Liver (tissue), 3 donors: ENCODE measurements around the gene RNF4.

Experiments
- ATF3 ChIP-seq: IDR thresholded peaks from 2 replicates; pipeline ENCODE4 v1.6.1; 2016; ENCODE audit warnings: antibody characterized with exemption
- CTCF ChIP-seq: fragments of 150-350 bp; IDR thresholded peaks from 2 replicates; pipeline ENCODE4 v1.5.1; 2017; ENCODE audit warnings: improper control_type of control experiment, low read depth, low read length; ENCODE audit not compliant: missing input control
- EGR1 ChIP-seq, 2 donors: IDR thresholded peaks; 2 replicates each; pipeline ENCODE4 v1.6.1; 2016 to 2018; ENCODE audit warnings: antibody characterized with exemption in 2 of 2, low read depth in 2 of 2
- GABPA ChIP-seq, 2 donors: IDR thresholded peaks in 1 of 2; conservative IDR thresholded peaks in 1 of 2; 2 replicates each; pipeline ENCODE4 v1.6.1; 2016; ENCODE audit warnings: antibody characterized with exemption in 2 of 2, mild to moderate bottlenecking in 1 of 2, moderate library complexity in 1 of 2
- JUND ChIP-seq, 2 donors: IDR thresholded peaks; 2 replicates each; pipeline ENCODE4 v1.6.1; 2016; ENCODE audit warnings: antibody characterized with exemption in 2 of 2
- NR2F2 ChIP-seq: IDR thresholded peaks from 2 replicates; pipeline ENCODE4 v1.6.1; 2016; ENCODE audit warnings: antibody characterized with exemption
- RXRA ChIP-seq, 2 donors: IDR thresholded peaks; 2 replicates each; pipeline ENCODE4 v1.6.1; 2017 to 2018; ENCODE audit warnings: antibody characterized with exemption in 2 of 2, mild to moderate bottlenecking in 1 of 2
- SP1 ChIP-seq: IDR thresholded peaks from 2 replicates; pipeline ENCODE4 v1.6.1; 2018; ENCODE audit warnings: antibody characterized with exemption, mild to moderate bottlenecking
- TAF1 ChIP-seq: conservative IDR thresholded peaks from 2 replicates; pipeline ENCODE4 v1.6.1; 2016; ENCODE audit warnings: antibody characterized with exemption, mild to moderate bottlenecking
- YY1 ChIP-seq: IDR thresholded peaks from 2 replicates; pipeline ENCODE4 v1.6.1; 2016; ENCODE audit warnings: antibody characterized with exemption, mild to moderate bottlenecking
- TF ChIP-seq, protein P1 (sequence below): IDR thresholded peaks from 2 replicates; pipeline ENCODE4 v1.6.1; 2016; ENCODE audit warnings: antibody characterized with exemption
- TF ChIP-seq, protein P2 (sequence below): IDR thresholded peaks from 2 replicates; pipeline ENCODE4 v1.6.1; 2016; ENCODE audit warnings: antibody characterized with exemption
- donor health status: healthy.
- donor health status: healthy.

- TF ChIP-seq CTCF, result peak; percentile 16
- TF ChIP-seq YY1, result peak; percentile 55
- no peak for TF ChIP-seq TAF1
- TF ChIP-seq, protein P1, sequence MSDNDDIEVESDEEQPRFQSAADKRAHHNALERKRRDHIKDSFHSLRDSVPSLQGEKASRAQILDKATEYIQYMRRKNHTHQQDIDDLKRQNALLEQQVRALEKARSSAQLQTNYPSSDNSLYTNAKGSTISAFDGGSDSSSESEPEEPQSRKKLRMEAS, result no peak
- TF ChIP-seq EGR1 (IDR thresholded peaks at IDR 0.05; ENCODE audit: low read depth in 2 of 2), result peak in 1 of 2 donors; percentile 51
- TF ChIP-seq RXRA (IDR thresholded peaks at IDR 0.05), result peak in 1 of 2 donors; percentile 24
- no peak for TF ChIP-seq GABPA (IDR thresholded peaks at IDR 0.05 in 1 of 2, conservative IDR thresholded peaks at IDR 0.05 in 1 of 2)
- TF ChIP-seq, protein P2, sequence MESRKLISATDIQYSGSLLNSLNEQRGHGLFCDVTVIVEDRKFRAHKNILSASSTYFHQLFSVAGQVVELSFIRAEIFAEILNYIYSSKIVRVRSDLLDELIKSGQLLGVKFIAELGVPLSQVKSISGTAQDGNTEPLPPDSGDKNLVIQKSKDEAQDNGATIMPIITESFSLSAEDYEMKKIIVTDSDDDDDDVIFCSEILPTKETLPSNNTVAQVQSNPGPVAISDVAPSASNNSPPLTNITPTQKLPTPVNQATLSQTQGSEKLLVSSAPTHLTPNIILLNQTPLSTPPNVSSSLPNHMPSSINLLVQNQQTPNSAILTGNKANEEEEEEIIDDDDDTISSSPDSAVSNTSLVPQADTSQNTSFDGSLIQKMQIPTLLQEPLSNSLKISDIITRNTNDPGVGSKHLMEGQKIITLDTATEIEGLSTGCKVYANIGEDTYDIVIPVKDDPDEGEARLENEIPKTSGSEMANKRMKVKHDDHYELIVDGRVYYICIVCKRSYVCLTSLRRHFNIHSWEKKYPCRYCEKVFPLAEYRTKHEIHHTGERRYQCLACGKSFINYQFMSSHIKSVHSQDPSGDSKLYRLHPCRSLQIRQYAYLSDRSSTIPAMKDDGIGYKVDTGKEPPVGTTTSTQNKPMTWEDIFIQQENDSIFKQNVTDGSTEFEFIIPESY, result no peak
- TF ChIP-seq SP1, result peak; percentile 75
- no peak for TF ChIP-seq NR2F2
- peak in 1 of 2 donors; percentile 46 for TF ChIP-seq JUND (IDR thresholded peaks at IDR 0.05)
- no peak for TF ChIP-seq ATF3
Observed at GRCh38 chr4:2536193-2537010, 67.5 kb downstream of the RNF4 start, which contains the start of gene FAM193A.
